ENCODE data around the gene SUSD3. TPM values are rescaled to one million over a fixed set of nuclear protein-coding genes. Genes with fewer than 3 reads are reported as not detected.

SUSD3 gene
- total RNA-seq, 1 donor from 2014 or later, result 1.2 TPM

GRCh38 chr9:93057703-93058354, 672 bp upstream of the SUSD3 start:
- Mint-ChIP-seq H3K36me3 (ENCODE audit: low read depth, unreplicated experiment) (no peaks in the 10 kb centered on the region), H3K9me3 (ENCODE audit: unreplicated experiment) (no peaks in the 10 kb centered on the region), H3K27ac (ENCODE audit: unreplicated experiment) (no peak overlapping the region), H3K4me1 (ENCODE audit: unreplicated experiment) (no peaks in the 10 kb centered on the region), H3K27me3 (ENCODE audit: unreplicated experiment) (peaks cover 10% of the 10 kb centered on the region), H3K4me3 (ENCODE audit: unreplicated experiment) (no peak overlapping the region)
- no peak for DNase-seq (ENCODE audit: low spot score)
- no peak for TF ChIP-seq CTCF (IDR thresholded peaks at IDR 0.05; ENCODE audit: unreplicated experiment)

GRCh38 chr9:93059011-93059714, 662 bp downstream of the SUSD3 start:
- Mint-ChIP-seq H3K27me3 (ENCODE audit: unreplicated experiment) (peaks cover 14% of the 10 kb centered on the region), H3K27ac (ENCODE audit: unreplicated experiment) (no peak overlapping the region), H3K4me1 (ENCODE audit: unreplicated experiment) (no peaks in the 10 kb centered on the region), H3K4me3 (ENCODE audit: unreplicated experiment) (no peak overlapping the region), H3K9me3 (ENCODE audit: unreplicated experiment) (no peaks in the 10 kb centered on the region), H3K36me3 (ENCODE audit: low read depth, unreplicated experiment) (no peaks in the 10 kb centered on the region)
- no peak for DNase-seq (ENCODE audit: low spot score)
- TF ChIP-seq CTCF (IDR thresholded peaks at IDR 0.05; ENCODE audit: unreplicated experiment), result no peak

GRCh38 chr9:93059715-93060578, 1.4 kb downstream of the SUSD3 start:
- Mint-ChIP-seq H3K4me3 (ENCODE audit: unreplicated experiment) (no peak overlapping the region), H3K9me3 (ENCODE audit: unreplicated experiment) (no peaks in the 10 kb centered on the region), H3K36me3 (ENCODE audit: low read depth, unreplicated experiment) (no peaks in the 10 kb centered on the region), H3K4me1 (ENCODE audit: unreplicated experiment) (no peaks in the 10 kb centered on the region), H3K27ac (ENCODE audit: unreplicated experiment) (no peak overlapping the region), H3K27me3 (ENCODE audit: unreplicated experiment) (peaks cover 14% of the 10 kb centered on the region)
- DNase-seq (ENCODE audit: low spot score), result no peak
- no peak for TF ChIP-seq CTCF (IDR thresholded peaks at IDR 0.05; ENCODE audit: unreplicated experiment)

GRCh38 chr9:93060746-93061259, 2.3 kb downstream of the SUSD3 start:
- no peaks in the 10 kb centered on the region for H3K4me1 Mint-ChIP-seq (ENCODE audit: unreplicated experiment)
- H3K36me3 Mint-ChIP-seq (ENCODE audit: low read depth, unreplicated experiment), result no peaks in the 10 kb centered on the region
- H3K4me3 Mint-ChIP-seq (ENCODE audit: unreplicated experiment), result no peak overlapping the region
- peaks cover 14% of the 10 kb centered on the region for H3K27me3 Mint-ChIP-seq (ENCODE audit: unreplicated experiment)
- no peak for DNase-seq (ENCODE audit: low spot score)
- no peaks in the 10 kb centered on the region for H3K9me3 Mint-ChIP-seq (ENCODE audit: unreplicated experiment)
- no peak for TF ChIP-seq CTCF (IDR thresholded peaks at IDR 0.05; ENCODE audit: unreplicated experiment)
- no peak overlapping the region for H3K27ac Mint-ChIP-seq (ENCODE audit: unreplicated experiment)
